H1 (cell line): ENCODE measurements around the gene HADHB. TPM values are rescaled to one million over a fixed set of nuclear protein-coding genes. Genes with fewer than 3 reads are reported as not detected.
A peak's percentile ranks its signal among the peaks of the same experiment; 100 is the strongest.

Experiments
- CTCF ChIA-PET: fragments of 300-600 bp; sonication (Branson Sonifier 250); formaldehyde crosslinking; loops from one replicate; lab custom pipeline; 2021; ENCODE audit not compliant: partially characterized antibody; lab: Charles Lee
- POLR2A ChIA-PET: fragments of 300-600 bp; sonication (Branson Sonifier 250); formaldehyde crosslinking; loops from one replicate; lab custom pipeline; 2021; ENCODE audit warnings: inconsistent platforms; ENCODE audit not compliant: partially characterized antibody; lab: Charles Lee
- DNase-seq, 2 experiments: peaks; one replicate each; pipeline versions ENCODE4 v3.0.0 to v3.0.0-alpha.2; 2010 to 2022; ENCODE audit warnings: low spot score in 2 of 2, low read depth in 1 of 2, mixed read lengths in 1 of 2
- FAIRE-seq: peaks from 2 replicates; lab custom pipeline; 2011; peaks lifted over from hg19 to GRCh38; lab: Jason Lieb, UNC
- H2AFZ ChIP-seq: 2 replicates; pipeline ENCODE4 v1.8.1; 2012; ENCODE audit warnings: low read length, inconsistent platforms
- H2AK5ac ChIP-seq: 2 replicates; pipeline ENCODE4 v1.6.1; 2013; ENCODE audit warnings: low read depth, low read length
- H2BK120ac ChIP-seq: replicated peaks from 2 replicates; pipeline ENCODE3; 2013; ENCODE audit warnings: low read depth, low read length, inconsistent platforms
- H2BK12ac ChIP-seq: 2 replicates; pipeline ENCODE4 v1.6.1; 2013; ENCODE audit warnings: low read depth, low read length
- H2BK15ac ChIP-seq: 2 replicates; pipeline ENCODE4 v1.6.1; 2013; ENCODE audit warnings: low read length
- H2BK20ac ChIP-seq: 2 replicates; pipeline ENCODE4 v1.6.1; 2013; ENCODE audit warnings: low read length
- H2BK5ac ChIP-seq: 2 replicates; pipeline ENCODE4 v1.6.1; 2013; ENCODE audit warnings: low read depth, low read length
- H3K14ac ChIP-seq: 2 replicates; pipeline ENCODE4 v1.6.1; 2013; ENCODE audit warnings: inconsistent platforms; ENCODE audit not compliant: insufficient read length
- H3K18ac ChIP-seq: 2 replicates; pipeline ENCODE4 v1.6.1; 2013; ENCODE audit warnings: low read length; ENCODE audit errors: extremely low read depth
- H3K23ac ChIP-seq: 2 replicates; pipeline ENCODE4 v1.6.1; 2013; ENCODE audit warnings: inconsistent platforms; ENCODE audit not compliant: insufficient read length
- H3K23me2 ChIP-seq: 2 replicates; pipeline ENCODE4 v1.6.1; 2013; ENCODE audit warnings: low read depth, low read length
- H3K27ac ChIP-seq: 2 replicates; pipeline ENCODE4 v1.6.1; 2011; ENCODE audit warnings: low read depth, low read length, inconsistent platforms
- H3K27me3 ChIP-seq, 4 experiments: replicated peaks in 1 of 4; 1 replicate in 1 of 4; 2 replicates in 3 of 4; pipeline versions ENCODE4 v1.6.1 to v1.8.1; 2011 to 2013; ENCODE audit warnings: low read length in 3 of 4, mild to moderate bottlenecking in 3 of 4, inconsistent platforms in 2 of 4, mixed read lengths in 2 of 4, moderate library complexity in 1 of 4; ENCODE audit not compliant: control insufficient read depth in 3 of 4, insufficient read depth in 3 of 4; ENCODE audit errors: extremely low read depth in 1 of 4
- H3K36me3 ChIP-seq, 4 experiments: 2 replicates each; pipeline versions ENCODE4 v1.6.1 to v1.8.1; 2011 to 2013; ENCODE audit warnings: mild to moderate bottlenecking in 4 of 4, low read length in 3 of 4, moderate library complexity in 2 of 4, control low read depth in 1 of 4, inconsistent platforms in 1 of 4; ENCODE audit not compliant: insufficient read depth in 4 of 4, control insufficient read depth in 2 of 4
- H3K4ac ChIP-seq: replicated peaks from 2 replicates; pipeline ENCODE3; 2013; ENCODE audit warnings: low read length, low read depth, mixed read lengths, inconsistent platforms; ENCODE audit not compliant: insufficient read length
- H3K4me1 ChIP-seq, 4 experiments: replicated peaks in 1 of 4; 1 replicate in 1 of 4; 2 replicates in 3 of 4; pipeline versions ENCODE4 v1.6.1 to v1.8.1; 2011 to 2013; ENCODE audit warnings: low read length in 3 of 4, inconsistent platforms in 2 of 4, mixed read lengths in 1 of 4; ENCODE audit not compliant: insufficient read depth in 4 of 4, control insufficient read depth in 3 of 4
- H3K4me2 ChIP-seq, 2 experiments: 2 replicates each; pipeline versions ENCODE4 v1.6.1 to v1.8.1; 2011 to 2013; ENCODE audit warnings: low read depth in 2 of 2, low read length in 2 of 2, control low read depth in 1 of 2, inconsistent platforms in 1 of 2, mild to moderate bottlenecking in 1 of 2; ENCODE audit not compliant: insufficient read depth in 1 of 2
- H3K4me3 ChIP-seq, 4 experiments: fragments of 200-600, 300-600 bp in 1 of 4; sonication (generic), shearing (Covaris generic), sonication (Bioruptor Twin) in 1 of 4; 2 replicates each; pipeline versions ENCODE4 v1.5.1 to v1.8.1; 2011 to 2016; ENCODE audit warnings: low read length in 4 of 4, low read depth in 3 of 4, control low read depth in 2 of 4, inconsistent platforms in 2 of 4, mild to moderate bottlenecking in 2 of 4, mixed read lengths in 1 of 4, moderate library complexity in 1 of 4; ENCODE audit not compliant: insufficient read depth in 2 of 4; ENCODE audit errors: extremely low read depth in 1 of 4
- H3K56ac ChIP-seq: replicated peaks from 2 replicates; pipeline ENCODE3; 2013; ENCODE audit warnings: low read depth, mild to moderate bottlenecking, mixed read lengths, low read length, inconsistent platforms; ENCODE audit not compliant: insufficient read length
- H3K79me1 ChIP-seq: 2 replicates; pipeline ENCODE4 v1.6.1; 2013; ENCODE audit warnings: low read depth, low read length, control low read depth
- H3K79me2 ChIP-seq, 2 experiments: 2 replicates each; pipeline versions ENCODE4 v1.6.1 to v1.8.1; 2012 to 2013; ENCODE audit warnings: low read length in 2 of 2, mild to moderate bottlenecking in 2 of 2, inconsistent platforms in 1 of 2; ENCODE audit not compliant: insufficient read depth in 2 of 2, control insufficient read depth in 1 of 2
- H3K9ac ChIP-seq, 4 experiments: replicated peaks in 1 of 4; 1 replicate in 1 of 4; 2 replicates in 3 of 4; pipeline versions ENCODE4 v1.6.1 to v1.8.1; 2011 to 2013; ENCODE audit warnings: low read depth in 3 of 4, low read length in 3 of 4, control low read depth in 2 of 4, mild to moderate bottlenecking in 2 of 4, moderate library complexity in 2 of 4, inconsistent platforms in 1 of 4; ENCODE audit errors: extremely low read depth in 1 of 4
- H3K9me3 ChIP-seq, 2 experiments: 2 replicates each; pipeline versions ENCODE4 v1.6.1 to v1.8.1; 2012 to 2013; ENCODE audit warnings: mild to moderate bottlenecking in 2 of 2, moderate library complexity in 2 of 2, control low read depth in 1 of 2, inconsistent platforms in 1 of 2, low read depth in 1 of 2, low read length in 1 of 2, mixed read lengths in 1 of 2; ENCODE audit not compliant: insufficient read depth in 2 of 2
- H4K20me1 ChIP-seq, 2 experiments: replicated peaks in 1 of 2; 2 replicates each; pipeline versions ENCODE3 to v1.8.1; 2011 to 2013; ENCODE audit warnings: inconsistent platforms in 2 of 2, low read length in 2 of 2, mild to moderate bottlenecking in 1 of 2; ENCODE audit not compliant: insufficient read depth in 2 of 2, control insufficient read depth in 1 of 2
- H4K5ac ChIP-seq: 2 replicates; pipeline ENCODE4 v1.6.1; 2013; ENCODE audit warnings: low read length, low read depth, mixed read lengths, inconsistent platforms; ENCODE audit not compliant: insufficient read length
- H4K8ac ChIP-seq: 2 replicates; pipeline ENCODE4 v1.8.0; 2013; ENCODE audit warnings: mild to moderate bottlenecking, moderate library complexity, low read length, inconsistent platforms; ENCODE audit not compliant: insufficient read depth; ENCODE audit errors: extremely low read depth
- H4K91ac ChIP-seq: replicated peaks from 2 replicates; pipeline ENCODE3; 2013; ENCODE audit warnings: low read length, mixed read lengths, inconsistent platforms; ENCODE audit not compliant: insufficient read length
- BACH1 ChIP-seq: IDR thresholded peaks from 2 replicates; pipeline ENCODE4 v1.6.1; 2012; ENCODE audit warnings: low read length, improper control_type of control experiment
- GABPA ChIP-seq: IDR thresholded peaks from 2 replicates; pipeline ENCODE4 v1.6.1; 2011; ENCODE audit warnings: mild to moderate bottlenecking, low read length, moderate library complexity, borderline replicate concordance; ENCODE audit not compliant: insufficient read depth
- NRF1 ChIP-seq: IDR thresholded peaks from 2 replicates; pipeline ENCODE4 v1.6.1; 2011; ENCODE audit warnings: mild to moderate bottlenecking, low read depth, low read length, improper control_type of control experiment
- PHF8 ChIP-seq: fragments of 200-600 bp; sonication (generic); conservative IDR thresholded peaks from 2 replicates; pipeline ENCODE4 v1.7.1; 2012; ENCODE audit warnings: low read depth, mild to moderate bottlenecking, inconsistent platforms, low read length, moderate library complexity
- WGBS, 2 experiments: shearing (Covaris generic) in 1 of 2; methylation state at CpG; one replicate each; pipeline versions ENCODE4 v1.1.6 to v1.1.7; 2013 to 2015; ENCODE audit warnings: low lambda C conversion rate in 2 of 2, mixed read lengths in 2 of 2, inconsistent platforms in 1 of 2, low coverage in 1 of 2, missing lambda C conversion rate in 1 of 2; ENCODE audit not compliant: insufficient replicate concordance in 2 of 2, insufficient coverage in 1 of 2, insufficient read length in 1 of 2; ENCODE audit errors: extremely low coverage in 1 of 2, missing lambda C conversion rate in 1 of 2; 5-methylcytosine and 5-hydroxymethylcytosine counted together
- polyA plus RNA-seq, 7 experiments: library from polyadenylated mRNA; depleted of rRNA in 3 of 7; stranded (reverse) in 5 of 7; unstranded in 2 of 7; fragments of >200 nt in 5 of 7; fragments of 200-250 nt in 2 of 7; gene quantifications; 1 replicate in 5 of 7; 2 replicates in 1 of 7; 4 replicates in 1 of 7; pipeline versions ENCODE4 v1.2.1 to v1.2.3, GENCODE V29; 2011 to 2013; ENCODE audit warnings: missing spikeins in 2 of 7, mixed read lengths in 2 of 7
- total RNA-seq: library from RNA; stranded (reverse); fragmentation: NEBNext Ultra II Directional; extraction: Animal tissue kit (Norgen Biotek cat#: 25700); gene quantifications from 2 replicates; pipeline ENCODE4 v1.2.1, GENCODE V29; 2021
- TF ChIP-seq, protein P1 (sequence below): IDR thresholded peaks from 2 replicates; pipeline ENCODE4 v1.6.1; 2012; ENCODE audit warnings: inconsistent platforms

HADHB gene
- total and polyA plus RNA-seq, 2 of the 8 experiments (the other 6 are each of a cell fraction or from before 2014, with no cell fraction given), result 47.7 to 52.3 TPM

DNA sequence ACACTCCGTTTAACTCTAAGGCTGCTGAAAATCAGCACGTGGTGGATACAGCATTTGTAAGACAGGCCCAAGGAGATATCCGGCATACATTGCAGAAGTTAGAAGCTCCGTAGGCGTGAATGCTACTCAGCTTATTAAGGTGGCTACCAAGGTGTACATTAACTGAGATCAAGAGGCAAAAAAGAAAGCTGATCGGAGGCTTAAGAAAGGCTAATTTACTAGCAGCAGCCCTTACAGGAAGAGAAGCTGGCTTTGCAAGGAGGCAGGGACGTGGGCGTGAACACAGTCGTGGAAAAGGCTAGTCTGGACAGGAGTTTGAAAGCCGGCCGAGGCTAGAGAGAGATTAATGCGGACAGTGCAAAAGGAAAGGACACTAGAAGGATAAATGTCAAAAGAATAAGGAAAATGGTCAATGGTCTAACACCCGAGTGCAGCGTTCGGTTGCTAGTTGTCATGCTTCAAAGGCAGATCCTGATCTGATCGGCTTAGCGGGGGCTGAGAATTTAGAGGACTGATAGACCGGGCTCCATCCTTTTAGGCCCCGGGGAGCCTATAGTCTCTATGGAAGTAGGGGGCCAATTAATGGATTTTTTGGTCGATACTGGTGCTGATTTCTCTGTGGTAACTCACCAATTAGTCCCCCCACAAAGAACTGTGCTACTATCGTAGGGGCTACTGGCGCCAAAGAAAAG is 55.6 kb downstream of the HADHB start:
- H3K14ac ChIP-seq, result no peak overlapping the region
- no peak overlapping the region for H2AK5ac ChIP-seq
- H2BK12ac ChIP-seq, result peak overlapping the region; percentile 96
- H3K79me2 ChIP-seq, result peaks cover 0 to 12% of the 10 kb centered on the region in 2 experiments; a peak in 2 of 4 replicates
- no peaks in the 10 kb centered on the region for H3K27me3 ChIP-seq
- H3K79me1 ChIP-seq, result no peaks in the 10 kb centered on the region
- H3K9ac ChIP-seq, result peak overlapping the region in 3 of 4 experiments; percentile 24 to 60 (median 54); a peak in 5 of 7 replicates
- CTCF ChIA-PET, result interaction anchor here (0.7 to 3.1 kb wide), 7 partner anchors 11 to 344 kb away, joined by 3 to 10 read pairs (median 5); no protein-coding TSS in a partner anchor
- H4K5ac ChIP-seq, result peak overlapping the region; percentile 7
- peak overlapping the region; percentile 16 for H2BK120ac ChIP-seq
- H3K18ac ChIP-seq, result peak overlapping the region; percentile 48; the same call in 1 of the 2 replicates
- FAIRE-seq (no peak), DNase-seq (no peak)
- H3K23me2 ChIP-seq, result peaks cover 14% of the 10 kb centered on the region
- H4K20me1 ChIP-seq, result no peaks in the 10 kb centered on the region
- H2AFZ ChIP-seq, result no peak overlapping the region
- peak overlapping the region; percentile 50 for H3K27ac ChIP-seq
- H4K8ac ChIP-seq, result no peak overlapping the region
- POLR2A ChIA-PET, result interaction anchor here (1.0 to 4.4 kb wide), 12 partner anchors 11 to 267 kb away, joined by 3 to 37 read pairs (median 4); partner anchors contain the start of genes HADHA, HADHB, RAB10 and SELENOI
- peak overlapping the region; percentile 86; the same call in 1 of the 2 replicates for H2BK20ac ChIP-seq
- 41% methylated on average over 22 of the region's 22 CpGs; no CpG with 5 or more reads in 1 of the 2 experiments for WGBS, 2 experiments
- 0 out of 2 replicates have a peak overlapping the region, but pooled peaks have one; percentile 46 for H2BK15ac ChIP-seq
- no peak overlapping the region for H3K56ac ChIP-seq
- H3K23ac ChIP-seq, result no peak overlapping the region
- H3K4me2 ChIP-seq, result peak overlapping the region; percentile 88 to 99
- no peaks in the 10 kb centered on the region for H3K36me3 ChIP-seq
- no peak overlapping the region for H3K4ac ChIP-seq
- no peaks in the 10 kb centered on the region for H3K9me3 ChIP-seq
- H3K4me1 ChIP-seq, result peaks cover 10 to 17% (median 11%) of the 10 kb centered on the region in 4 experiments
- H3K4me3 ChIP-seq, result peak overlapping the region; percentile 17 to 78 (median 23); a peak in 7 of 8 replicates
- H2BK5ac ChIP-seq, result peak overlapping the region; percentile 27; the same call in 1 of the 2 replicates
- peak overlapping the region; percentile 32 for H4K91ac ChIP-seq
- TF ChIP-seq BACH1 (no peak), NRF1 (no peak), PHF8 (0 out of 2 replicates have a peak, but pooled peaks have one; percentile 14), GABPA (no peak)
- TF ChIP-seq, protein P1, sequence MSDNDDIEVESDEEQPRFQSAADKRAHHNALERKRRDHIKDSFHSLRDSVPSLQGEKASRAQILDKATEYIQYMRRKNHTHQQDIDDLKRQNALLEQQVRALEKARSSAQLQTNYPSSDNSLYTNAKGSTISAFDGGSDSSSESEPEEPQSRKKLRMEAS, result peak; percentile 47; the same call in 1 of the 2 replicates
